Measurements from ENCODE around the gene IQCM.

DNA sequence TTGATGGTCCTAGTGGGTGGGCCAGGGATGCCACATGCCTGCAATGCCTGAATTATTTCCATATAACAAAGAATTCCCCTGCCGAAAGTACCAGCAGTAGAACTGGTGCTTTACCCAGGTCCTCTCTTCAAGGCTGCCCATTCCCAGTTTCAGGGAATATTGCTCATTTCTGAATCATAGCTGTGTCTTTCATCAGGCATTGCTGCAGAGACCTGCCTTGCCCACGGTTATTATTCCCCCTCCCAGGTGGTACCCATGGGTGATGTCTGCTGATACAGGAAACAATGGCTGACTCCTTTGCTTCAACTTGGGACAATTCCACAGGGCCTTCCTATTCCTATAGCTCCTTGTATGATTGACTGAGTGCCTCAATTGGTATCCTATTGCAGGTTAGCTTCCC lies 9.7 kb upstream of the IQCM start:
- TF ChIP-seq POLR2A (IDR thresholded peaks at IDR 0.05) (no peak), CTCF (IDR thresholded peaks at IDR 0.05) (no peak)
